Islet precursor cell (in vitro differentiated cells): ENCODE results near the gene WDR26.
"Not testable (repeated sequence)": the region's sequence is repeated elsewhere in the genome, so short reads cannot be mapped to it uniquely, and the experiment has no call there.

Source experiments
- DNase-seq: peaks from one replicate; pipeline ENCODE4 v3.0.0-alpha.2; 2018

The WDR26 gene

DNA sequence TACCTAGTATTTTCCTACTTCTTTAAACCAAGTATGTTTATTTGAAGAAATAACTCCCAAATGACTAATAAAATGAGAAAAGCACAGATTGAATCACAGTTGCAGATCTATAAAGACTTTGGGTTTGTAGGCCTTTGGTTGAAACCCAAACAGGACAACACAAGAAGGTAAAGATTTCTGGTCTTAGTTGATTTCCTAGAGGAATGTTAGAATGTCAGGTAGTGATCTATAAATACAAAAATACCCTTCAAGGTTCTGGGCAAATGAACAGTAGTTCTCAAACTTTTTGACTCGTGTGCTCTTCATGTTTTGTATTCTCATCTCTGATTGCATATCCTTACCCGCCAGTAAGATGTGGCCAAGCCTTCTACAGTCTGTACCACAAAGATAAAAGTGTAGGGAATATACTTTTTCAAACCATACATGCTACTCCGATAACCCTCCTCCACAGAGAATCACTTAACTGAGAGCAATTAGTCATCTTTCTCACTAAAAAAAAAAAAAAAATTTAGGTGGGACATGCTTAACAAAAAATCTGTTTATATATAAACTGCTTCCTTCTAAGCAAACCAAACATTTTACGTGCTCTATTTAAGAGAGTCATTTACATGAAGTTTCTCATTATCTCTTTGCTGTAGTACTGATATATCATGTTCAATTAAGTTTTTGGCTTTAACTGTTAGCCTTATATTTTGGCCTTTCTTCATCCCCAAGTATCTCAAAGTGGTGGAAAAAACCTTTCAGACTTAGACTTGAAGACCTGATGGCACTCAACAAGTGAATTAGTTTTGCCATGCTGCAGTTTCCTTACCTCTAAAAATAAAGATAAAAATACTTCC is 42.0 kb downstream of the WDR26 start:
- no peak for DNase-seq

DNA sequence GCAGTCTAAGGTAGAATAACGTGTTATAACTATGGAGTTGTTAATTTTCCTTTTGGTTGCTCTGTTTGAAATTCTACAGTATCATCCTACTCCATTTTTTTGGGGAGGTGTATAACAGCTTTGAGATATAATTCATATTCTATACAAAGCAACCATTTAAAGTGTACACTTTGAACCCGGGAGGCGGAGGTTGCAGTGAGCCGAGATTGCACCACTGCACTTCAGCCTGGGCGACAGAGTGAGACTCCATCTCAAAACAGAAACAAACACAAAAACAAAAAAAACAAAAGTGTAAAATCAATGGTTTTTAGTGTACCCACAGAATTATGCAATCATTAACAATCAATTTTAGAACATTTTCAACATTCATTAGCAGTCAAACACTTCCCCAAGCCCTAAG is 44.1 kb downstream of the WDR26 start:
- DNase-seq: no peak

DNA sequence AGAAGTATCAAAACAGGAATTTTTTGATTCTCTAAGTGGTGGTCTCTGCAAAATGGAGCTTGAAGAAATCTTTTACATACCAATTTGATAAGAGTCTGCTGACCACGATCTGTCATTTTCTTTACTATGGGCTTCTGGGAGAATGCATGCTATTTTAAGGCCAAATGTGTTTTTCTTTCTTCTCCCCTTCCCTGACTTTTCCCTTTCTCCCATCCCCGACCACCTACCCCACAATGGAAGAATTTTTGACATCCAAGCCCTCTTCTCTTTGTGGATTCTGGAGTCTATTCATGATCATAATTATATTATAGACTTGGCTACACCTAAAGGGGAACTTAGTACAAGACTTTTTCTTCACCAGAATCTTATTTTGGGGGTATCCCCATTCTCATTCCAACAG is 46.7 kb downstream of the WDR26 start:
- no peak for DNase-seq

DNA sequence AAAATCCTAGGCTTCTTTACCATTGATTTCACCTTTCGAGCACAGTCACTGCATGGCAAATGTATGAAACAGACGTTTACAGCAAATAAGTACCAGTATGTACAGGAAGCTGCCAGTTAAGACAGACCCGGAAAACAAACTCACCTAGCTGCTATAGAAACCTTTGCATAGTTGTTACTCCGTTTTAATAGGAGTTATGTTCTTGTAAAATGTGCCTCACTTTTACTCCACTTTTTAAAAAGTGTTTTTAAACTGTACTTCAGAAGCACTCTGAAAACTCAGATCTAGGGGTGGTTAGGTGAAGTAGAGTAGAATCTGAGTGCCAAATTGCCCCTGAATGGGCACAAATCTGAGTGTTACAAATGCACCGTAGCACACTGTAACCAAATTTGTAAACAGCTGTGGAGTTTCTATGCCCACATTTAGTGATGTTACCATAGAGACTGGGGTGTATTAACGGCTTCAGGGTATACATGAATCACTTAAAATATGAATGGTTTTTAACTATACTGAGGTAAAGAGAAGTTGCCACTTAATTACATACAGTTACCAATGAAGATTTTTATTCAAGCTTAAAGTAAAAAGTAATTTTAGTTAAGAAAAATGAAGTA is 47.2 kb downstream of the WDR26 start:
- DNase-seq: no peak

DNA sequence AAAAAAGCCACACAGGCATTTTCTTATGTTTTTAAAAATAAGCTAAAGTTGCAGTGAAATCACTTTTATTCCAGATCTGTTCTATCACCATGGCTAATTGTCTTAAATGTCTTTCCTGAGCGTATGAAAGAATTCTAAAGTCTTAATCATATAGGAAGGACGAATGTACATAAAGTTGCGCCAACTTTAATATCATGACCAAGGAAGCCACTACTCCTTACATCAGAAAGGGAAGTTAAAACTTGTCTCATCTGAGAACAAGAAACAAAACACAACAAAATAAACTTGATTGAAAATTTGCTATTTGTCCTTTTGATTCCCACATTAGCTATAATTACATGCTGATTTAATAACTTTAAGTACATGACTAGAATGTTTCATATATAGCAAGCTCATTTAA is 51.4 kb downstream of the WDR26 start:
- no peak for DNase-seq

DNA sequence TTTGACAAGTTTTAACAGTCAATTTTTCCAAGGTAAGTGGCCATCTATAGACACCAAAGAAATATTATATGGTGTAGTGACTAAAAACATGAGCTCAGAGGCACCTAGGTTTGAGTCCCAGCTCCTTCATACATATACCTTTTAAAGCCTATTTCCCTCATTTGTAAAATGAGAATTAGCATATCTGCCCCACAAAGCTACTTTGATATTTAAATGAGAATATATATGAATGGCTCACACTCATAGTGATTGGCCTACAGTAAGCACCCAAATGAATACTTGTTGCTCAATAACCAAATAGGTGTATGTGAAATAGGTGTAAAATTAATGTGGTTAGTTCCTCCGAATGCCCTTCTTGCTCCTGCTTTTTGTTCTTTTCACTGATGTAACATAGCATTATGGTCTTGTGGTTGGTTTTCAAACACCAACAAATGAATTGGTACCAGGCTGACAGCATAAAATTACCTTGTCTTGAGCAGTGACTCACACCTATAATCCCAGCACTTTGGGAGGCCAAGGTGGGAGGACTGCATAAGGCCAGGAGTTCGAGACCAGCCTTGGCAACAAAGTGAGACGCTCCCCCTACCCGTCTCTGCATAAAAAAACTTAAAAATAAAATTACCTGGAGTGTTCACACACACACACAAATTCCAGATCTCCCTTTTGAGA is 52.6 kb downstream of the WDR26 start:
- no peak for DNase-seq

DNA sequence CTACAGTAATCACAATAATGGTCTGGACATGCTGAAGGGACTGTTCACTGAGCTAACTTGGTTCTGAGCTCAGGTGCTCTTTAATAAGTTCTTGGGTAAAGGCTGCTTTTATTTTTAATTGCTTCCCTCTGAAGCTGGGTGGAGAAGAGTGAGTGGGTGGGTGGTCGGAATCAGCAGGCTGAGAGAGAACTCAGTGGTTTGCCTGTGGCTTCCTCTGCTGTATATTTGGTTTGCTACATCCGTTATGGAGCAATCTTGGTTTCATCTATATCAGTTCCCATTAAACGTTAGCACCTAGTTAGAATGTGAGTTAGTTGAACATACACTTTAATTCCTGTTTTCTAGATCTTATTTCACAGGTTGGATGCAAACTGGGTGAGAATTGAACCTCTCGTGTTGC is 54.6 kb downstream of the WDR26 start:
- DNase-seq: no peak

DNA sequence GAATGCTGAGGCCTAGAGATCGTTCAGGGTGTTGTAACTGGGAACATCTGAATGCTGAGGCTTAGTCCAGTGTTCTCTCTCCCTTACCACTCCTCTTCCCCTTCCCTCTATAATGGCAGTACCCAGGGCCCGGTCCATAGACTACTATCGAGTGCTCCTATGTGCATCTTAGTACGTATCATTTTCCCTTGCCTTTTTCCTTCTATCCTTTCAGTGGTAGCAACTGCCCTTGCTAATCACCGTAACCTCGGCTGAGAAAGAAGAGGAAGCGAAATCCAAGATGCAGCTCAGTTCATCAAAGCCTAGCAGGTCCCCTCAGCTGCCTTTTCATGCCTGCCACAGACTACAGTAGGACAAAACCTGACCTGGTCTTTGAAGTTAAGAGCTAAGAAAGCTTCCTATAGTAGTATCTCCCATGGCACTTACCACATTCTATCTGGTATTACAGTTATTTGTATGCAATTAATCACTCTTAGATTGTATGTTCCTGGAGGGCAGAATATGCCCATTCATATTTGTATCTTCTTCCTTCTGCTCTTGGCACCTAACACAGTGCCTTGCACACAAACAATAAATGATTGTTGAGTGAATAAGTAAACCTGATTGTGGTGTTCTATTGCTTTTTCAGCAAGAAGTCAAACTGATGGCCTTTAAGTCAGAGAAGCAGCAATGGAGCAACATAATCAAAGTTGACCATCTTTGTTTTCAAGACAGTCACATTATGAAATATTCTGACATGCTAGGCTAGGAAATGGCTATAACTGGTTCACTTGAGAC is 55.6 kb downstream of the WDR26 start:
- no peak for DNase-seq

DNA sequence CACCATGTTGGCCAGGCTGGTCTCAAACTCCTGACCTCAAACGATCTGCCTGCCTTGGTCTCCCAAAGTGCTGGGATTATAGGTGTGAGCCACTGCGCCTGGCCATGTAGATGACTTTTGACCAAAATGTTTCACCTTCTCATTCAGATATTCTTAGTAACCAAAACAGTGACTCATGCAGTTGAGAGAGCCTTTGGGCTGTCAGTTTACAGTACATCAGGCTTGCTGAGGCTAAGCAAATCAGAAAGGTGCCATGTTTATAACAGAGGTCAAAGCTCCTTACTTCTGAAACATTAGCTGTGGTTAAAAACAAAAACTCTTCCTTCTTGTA is 57.0 kb downstream of the WDR26 start:
- DNase-seq: no peak

DNA sequence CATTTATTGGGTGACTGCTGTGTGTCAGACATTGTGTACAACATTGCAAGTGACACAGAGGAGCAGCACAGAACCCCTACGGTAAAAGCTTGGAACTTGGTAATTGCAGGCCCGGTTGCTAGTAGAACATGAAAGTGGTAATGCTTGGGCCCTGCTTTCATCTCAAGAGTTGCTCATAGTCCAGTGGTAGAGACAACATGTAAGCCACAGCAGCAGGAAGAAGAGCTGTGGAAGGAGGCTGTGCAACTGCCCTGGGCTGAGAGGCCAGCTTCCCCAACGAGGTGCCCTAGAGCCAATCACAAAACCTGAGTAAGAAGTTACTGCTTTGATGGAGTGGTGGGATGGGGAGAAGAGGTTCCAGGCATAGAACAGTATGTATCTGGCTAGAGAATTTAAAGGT is 59.5 kb downstream of the WDR26 start:
- DNase-seq: no peak

DNA sequence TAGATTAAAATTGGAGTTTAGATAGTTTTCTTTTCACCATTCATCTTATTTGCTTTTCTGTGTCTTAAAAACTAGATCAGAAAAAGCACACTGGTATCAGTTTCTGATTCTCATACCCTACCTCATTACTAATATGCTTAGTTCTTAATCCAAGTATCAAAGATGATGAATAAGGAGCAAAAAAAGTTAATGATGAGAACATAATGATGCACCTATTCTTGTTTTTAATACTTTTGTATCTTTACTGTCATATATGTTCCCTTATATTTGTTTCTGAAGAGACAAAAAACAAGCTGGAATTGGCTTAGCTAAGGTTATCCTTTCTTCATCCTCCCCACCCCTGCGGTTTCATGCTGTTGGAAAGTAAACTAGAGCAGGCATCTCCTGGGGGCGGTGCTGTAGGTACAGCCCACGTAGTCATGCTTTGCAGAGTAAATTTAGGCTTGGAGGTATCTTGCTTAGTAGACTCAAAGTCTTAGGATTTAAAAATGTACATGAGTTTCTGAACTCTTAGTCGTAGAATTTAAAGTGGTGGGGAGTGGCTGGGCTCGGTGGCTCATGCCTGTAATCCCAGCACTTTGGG is 61.5 kb downstream of the WDR26 start:
- DNase-seq: no peak

DNA sequence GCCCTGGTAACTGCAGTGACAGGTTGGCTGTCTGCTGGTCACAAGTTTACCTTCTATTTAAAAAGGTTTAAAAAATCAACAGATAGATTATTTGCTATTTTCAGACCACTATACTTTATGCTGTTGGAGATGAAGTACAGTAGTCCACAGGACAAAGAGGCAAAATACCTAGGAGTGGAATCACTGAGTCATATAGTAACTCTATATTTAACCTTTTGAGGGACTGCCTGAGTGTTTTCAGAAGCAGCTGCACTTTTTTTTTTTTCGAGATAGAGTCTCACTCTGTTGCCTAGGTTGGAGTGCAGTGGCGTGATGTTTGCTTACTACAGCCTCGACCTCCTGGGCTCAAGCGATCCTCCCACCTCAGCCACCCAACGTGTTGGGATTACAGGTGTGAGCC is 66.2 kb downstream of the WDR26 start:
- DNase-seq: no peak

DNA sequence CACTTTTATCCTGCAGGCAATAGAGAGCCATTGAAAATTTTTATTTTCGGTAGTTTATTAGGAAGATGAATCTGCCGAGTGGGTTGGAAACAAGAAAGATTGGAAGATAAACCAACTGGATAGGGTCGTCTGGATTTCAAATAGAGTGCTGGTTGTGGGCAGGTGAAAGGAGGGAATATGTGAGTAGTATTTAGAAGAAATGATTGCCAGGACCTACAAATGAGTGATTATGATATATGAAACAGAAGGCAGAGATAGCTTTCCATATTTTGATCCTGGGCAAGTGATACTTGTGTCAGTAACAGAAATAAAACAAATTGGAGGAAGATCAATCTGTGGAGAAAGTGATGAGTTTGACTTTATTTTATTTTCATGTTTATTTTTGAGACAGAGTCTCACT is 75.4 kb downstream of the WDR26 start:
- DNase-seq: no peak

DNA sequence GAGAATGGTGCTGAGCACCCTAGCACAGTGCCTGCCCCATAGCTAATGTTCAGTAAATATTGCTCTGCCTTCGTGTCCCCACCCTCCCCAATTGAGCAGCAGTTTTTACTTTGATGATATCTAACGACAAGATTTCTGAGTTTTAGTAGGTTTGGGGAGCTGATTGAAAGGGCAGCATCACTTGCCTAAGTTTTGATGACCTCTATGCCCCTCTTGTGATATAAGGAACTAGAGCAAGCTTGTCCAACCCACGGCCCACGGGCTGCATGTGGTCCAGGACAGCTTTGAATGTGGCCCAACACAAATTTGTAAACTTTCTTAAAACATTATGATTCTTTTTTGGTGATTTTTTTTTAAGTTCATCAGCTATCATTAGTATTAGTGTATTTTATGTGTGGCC is 76.4 kb downstream of the WDR26 start:
- no peak for DNase-seq

DNA sequence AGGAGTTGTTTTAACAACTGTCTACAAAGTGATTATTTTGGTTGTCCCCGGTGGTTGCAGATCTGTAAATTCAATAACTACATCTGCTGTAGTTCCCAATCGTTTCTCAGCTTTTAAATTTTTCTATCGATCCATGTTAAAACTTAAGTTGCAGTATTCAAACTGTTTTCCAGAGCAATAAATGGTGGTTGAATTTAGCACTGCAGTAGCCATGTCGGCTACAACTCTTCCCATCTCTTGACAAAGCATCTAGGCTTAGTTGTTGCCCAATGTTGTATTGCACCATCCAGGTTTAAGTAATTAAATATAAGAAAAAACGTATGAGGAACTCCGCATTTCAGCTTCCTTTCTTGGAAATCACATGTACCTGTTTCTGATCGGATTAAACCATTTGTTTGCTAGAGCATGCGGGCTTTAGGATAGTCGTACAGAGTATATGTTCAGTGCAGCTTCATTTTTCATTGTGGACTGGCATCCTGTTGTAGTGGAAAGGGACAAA is 76.9 kb downstream of the WDR26 start:
- DNase-seq: no peak

DNA sequence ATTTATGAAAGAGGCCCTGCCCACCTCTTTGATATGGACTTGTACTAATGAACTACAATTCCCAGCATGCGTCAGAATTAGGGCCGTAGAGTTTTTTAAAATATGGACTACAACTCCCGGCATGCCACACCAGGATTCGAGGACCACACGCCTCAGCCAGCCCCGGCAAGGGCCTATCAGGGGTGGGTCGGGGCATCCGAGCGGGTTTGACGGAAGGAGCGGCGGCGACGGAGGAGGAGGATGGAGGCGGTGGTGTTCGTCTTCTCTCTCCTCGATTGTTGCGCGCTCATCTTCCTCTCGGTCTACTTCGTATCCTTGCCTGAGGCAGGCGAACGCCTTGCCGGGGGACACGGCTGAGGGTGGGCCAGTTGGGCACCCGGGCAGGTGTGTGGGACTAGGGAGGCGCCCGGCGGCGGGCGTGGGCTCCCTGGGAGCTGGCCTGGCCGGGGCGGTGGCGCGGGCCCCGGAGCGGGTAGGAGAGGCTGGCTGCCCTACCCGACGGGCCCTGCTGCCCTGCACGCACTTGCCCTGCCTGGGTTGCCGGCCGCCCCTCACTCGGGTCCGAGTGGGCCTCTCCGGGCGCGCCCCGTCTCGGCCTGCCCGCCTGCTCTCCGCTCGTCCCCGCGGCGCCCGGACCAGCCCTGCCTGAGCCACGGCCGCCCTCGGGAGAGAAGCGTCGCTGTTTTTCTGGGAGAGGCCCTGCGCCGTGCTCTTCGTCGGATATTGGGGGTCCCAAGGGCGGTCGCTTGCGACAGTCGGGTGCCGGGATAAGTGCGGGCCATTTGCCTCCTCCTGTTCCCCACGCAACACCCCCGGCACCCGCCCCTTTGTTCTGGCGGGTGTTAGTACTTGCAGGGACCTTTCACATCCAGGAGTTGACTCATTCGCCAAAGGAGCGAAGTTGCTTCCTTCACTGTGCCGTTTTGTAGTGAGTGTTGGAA is 77.6 kb downstream of the WDR26 start, which contains the start of gene CNIH4:
Gene CNIH4 (plus strand): TSS at position 195 of the 941 bp plus-strand sequence. CDS start 46 bp downstream, at position 241.
- peak; percentile 96 for DNase-seq

DNA sequence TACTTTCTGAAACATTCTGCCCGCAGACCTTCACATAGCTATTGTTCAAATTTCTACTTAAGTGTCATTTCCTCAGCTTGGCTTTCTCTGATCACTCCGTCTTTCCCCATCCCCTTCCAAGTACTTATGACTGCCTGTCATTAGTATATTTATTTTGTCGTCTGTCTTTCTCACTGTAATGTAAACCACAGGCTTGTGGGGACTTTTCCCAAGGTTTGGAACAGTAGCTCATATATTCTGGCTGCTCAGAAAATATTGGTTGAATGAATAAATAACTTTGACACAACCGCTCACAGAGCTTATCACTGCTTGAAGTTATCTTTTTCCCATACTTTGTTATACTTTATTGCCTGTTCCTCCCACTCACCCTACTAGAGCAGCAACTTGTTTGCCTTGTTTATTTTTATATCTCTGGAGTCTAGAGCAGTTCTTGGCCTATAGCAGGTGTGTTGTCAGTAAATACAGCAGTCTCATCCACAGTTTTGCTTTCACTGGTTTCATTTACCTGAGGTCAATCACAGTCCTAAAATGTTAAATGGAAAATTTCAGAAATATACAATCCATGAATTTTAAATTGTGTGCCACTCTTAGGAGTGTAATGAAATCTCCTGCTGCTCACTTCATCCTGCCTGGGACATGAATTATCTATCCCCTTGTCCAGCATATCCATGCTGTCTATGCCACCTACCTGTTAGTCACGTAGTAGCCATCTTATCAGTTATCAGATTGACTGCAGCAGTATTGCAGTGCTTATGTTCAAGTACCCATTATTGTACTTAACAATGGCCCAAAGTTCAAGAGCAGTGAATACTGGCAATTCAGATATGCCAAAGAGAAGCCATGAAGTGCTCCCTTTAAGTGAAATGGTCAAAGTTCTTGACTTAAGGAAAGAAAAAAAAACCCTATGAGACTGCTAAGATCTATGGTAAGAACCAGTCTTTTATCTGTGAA is 80.3 kb downstream of the WDR26 start:
- no peak for DNase-seq

DNA sequence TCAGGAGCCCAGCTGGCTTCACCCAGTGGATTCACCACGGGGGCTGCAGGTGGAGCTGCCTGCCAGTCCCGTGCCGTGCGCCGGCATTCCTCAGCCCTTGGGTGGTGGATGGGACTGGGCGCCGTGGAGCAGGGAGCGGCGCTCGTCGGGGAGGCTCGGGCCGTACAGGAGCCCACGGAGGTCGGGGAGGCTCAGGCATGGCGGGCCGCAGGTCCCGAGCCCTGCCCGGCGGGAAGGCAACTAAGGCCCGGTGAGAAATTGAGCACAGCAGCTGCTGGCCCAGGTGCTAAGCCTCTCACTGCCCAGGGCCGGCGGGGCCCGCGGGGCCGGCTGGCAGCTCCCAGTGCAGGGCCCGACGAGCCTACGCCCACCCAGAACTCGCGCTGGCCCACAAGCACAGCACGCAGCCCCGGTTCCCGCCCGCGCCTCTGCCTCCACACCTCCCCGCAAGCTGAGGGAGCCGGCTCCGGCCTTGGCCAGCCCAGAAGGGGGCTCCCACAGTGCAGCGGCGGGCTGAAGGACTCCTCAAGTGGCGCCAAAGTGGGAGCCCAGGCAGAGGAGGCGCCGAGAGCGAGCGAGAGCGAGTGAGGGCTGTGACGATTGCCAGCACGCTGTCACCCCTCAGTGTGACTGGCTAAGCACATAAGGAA is 82.0 kb downstream of the WDR26 start:
- DNase-seq: not testable (repeated sequence)

DNA sequence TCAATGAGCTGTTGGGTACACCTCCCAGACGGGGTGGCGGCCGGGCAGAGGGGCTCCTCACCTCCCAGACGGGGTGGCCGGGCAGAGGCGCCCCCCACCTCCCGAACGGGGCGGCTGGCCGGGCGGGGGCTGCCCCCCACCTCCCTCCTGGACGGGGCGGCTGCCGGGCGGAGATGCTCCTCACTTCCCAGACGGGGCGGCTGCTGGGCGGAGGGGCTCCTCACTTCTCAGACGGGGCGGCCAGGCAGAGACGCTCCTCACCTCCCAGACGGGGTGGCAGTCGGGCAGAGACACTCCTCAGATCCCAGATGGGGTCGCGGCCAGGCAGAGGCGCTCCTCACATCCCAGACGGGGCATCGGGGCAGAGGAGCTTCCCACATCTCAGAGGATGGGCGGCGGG is 84.9 kb downstream of the WDR26 start:
- not testable (repeated sequence) for DNase-seq

DNA sequence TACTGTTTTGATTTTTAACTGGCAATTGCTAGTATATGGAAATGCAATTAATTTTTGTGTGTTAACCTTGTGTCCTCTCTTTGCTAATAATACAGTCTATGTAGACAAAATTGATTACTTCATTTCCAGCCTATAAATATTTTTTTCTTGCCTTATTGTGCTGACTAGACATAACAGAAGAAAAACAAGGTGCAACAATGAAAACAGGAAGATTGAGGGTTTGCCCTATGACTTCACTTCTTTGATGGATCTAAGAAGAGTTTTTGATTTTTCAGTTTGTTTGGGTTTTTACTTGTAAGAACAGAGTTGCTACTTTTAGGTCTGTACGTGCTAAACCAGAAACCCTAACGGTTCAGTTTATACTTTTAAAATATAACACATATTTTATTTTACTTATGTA is 86.5 kb downstream of the WDR26 start:
- no peak for DNase-seq
